Measurements from ENCODE around the gene CCDC102B.
"Not testable (repeated sequence)": the region's sequence is repeated elsewhere in the genome, so short reads cannot be mapped to it uniquely, and the experiment has no call there.

CCDC102B gene

DNA sequence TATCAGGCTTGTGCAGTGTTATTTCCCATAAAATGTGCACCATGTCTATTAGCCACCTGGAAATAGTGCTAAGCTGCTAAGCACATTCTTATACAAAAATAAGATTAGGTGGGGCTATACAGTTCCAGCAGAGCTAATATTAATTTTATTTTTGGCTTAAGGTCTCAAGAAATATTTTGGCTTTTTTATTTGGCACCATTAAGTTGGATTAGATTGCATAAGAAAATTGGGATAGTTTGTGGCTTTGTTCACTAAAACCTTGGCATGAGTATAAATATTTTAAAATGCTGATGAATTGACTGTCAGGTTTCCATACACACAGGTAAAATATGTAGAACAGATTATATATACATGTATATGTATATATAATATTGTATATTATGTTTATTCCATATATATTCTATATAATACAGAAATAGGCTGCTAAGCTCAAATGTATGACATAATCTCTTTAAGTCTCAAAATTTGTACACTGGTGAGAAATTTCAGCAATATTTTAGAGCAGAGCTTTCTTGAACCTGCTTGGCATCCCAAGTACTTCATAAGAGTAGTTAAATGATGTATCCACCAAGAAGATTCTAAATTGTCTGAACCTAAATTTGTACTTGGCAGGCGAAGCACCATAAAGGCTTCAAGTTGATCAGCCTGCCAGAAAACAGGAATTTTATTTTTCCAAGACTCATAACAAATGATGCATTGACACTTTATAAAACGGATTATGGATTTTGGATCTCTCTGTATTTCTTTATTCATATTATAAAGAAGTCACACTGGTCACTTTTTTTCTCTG is 32.6 kb downstream of the CCDC102B start:
- DNase-seq = no peak

DNA sequence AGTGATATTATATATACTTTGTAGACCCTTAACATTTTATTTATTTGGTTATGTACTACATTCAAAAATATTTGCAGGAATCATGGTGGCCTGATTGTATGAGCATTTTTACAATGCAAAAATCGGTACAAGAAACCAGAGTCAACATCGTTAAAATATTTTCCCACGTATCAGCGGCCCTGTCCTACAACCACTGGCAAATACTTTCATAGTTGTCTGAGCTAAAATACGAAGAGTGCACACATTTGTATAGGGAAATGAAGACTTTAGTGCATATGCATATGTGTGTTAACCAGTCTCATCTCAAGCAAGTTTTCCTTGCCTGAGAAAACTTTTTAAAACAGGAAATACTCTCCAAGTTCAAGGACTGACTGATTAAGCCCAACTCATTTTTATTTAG is 35.9 kb downstream of the CCDC102B start:
- DNase-seq = no peak

DNA sequence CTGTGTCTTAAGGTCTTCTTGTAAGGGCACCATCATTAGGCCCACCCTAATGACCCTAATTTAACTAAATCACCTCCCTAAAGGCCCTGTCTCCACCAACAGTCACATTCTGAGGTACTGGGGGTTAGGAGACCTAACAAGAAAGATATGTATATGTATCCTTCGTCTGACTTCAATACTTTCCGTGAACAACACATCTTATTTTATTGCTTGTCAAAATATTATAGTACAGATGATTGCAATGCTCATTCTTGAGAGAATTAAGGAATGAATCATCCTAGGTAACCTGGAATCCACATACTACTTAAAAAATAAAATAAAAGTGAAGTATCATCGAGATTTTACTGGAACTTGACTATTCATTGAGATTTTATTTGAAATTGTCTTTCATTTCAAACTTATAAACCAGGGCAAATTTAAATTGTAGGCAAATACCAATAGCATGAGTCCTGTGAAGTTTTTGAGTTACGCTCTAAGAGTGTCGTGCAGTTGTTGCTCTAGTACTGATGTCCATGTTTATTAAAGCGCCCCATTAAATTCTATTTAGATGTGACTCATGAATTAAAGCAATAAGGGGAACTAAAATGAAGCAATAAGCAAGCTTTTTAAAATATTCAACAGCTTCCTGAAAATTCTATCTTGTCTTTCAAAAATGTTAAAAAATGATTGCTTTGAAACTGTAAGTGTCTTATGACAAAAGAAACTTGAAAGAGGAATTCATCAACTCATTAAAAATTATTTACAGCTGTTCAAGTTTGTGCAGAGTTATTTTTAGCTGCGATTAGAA is 40.0 kb downstream of the CCDC102B start:
- peak; percentile 20 to 24 for DNase-seq

- DNase-seq = no peak
These were observed 41.8 kb downstream of the CCDC102B start for GRCh38 chr18:68839701-68840100.

DNA sequence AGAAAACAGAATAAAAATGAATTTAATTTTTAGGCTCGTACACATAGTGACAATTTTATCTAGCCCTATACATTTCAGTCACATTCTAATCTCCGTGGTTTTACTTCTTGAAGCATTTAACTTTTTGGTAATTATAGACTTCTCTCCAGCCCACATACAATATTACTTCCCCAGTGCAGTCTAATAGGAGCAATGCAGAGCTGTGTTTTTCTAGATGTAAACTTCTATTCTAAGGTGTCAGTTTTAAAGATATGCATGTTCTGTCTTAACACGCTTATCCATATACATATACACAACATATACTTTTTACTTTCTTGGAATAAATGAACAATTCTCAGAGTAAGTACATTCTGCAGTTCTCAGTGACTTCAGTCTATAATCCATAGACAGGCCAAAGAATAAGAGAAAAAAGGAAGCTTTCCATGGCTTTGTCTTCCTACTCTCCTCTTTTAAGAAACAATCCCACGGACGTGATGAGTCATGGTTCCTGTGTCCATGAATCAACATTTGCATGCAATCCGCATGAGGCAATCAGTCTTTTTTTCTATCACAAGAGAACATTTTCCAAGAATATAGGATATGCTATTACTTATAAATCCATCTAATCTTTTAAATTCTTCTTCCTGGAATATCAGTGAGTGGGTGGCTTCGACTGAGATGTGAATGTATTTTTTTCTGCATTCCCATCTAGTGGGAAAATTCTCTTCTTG is 42.8 kb downstream of the CCDC102B start:
- peak; percentile 38 for DNase-seq

- no peak for DNase-seq
These were observed 43.4 kb downstream of the CCDC102B start for GRCh38 chr18:68841301-68841700.

- DNase-seq = no peak
These were observed 45.1 kb downstream of the CCDC102B start for GRCh38 chr18:68842951-68843350.

GRCh38 chr18:68843473-68844089 is 45.7 kb downstream of the CCDC102B start:
- peak; percentile 2 to 16 for DNase-seq

DNA sequence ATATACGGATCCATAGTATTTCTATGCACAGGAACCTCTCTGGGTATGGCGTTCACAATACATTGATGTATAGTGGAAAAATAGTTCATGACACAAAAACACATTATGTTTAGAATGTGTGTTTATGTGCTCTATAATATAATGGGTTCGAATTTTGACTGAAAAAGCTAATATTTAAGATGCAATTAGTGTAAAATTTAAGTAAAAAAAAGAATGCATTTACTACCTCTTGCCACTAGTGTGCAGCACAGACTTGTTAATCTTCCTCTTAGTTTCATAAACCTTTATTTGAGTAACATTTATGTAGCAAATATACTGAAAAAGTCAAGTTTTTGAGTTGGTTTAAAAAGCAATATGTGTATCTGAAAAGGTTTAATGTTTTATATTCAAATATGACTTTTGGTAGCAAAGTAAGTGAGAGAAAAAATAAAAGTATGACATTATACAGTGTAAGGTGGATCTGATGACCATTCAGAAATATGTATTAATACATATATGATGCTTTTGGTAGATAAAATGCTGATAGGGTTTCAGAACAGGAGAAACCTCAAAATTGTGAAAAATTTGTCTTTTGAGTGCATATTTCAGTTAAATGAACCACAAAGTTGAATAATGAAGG is 49.4 kb downstream of the CCDC102B start:
- DNase-seq = peak; percentile 75 to 80

DNA sequence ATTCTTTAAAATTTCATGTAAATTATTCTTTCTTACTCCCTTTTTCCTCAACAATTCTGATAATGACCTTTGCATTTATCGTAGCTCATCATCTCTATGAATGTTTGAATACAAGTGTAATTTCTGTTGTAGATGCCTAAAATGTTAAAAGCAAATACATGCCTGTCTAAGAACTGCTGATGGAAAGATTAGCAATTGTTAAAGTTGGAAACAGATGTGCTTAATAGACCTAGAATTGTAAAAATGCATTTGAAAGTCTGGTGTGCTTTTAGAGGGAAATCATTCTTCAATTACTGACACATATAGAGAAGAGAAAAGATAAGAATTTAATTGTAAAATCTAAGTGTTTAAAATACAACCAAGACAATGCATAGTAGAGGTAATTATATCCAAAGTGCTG is 50.4 kb downstream of the CCDC102B start:
- DNase-seq = no peak

DNA sequence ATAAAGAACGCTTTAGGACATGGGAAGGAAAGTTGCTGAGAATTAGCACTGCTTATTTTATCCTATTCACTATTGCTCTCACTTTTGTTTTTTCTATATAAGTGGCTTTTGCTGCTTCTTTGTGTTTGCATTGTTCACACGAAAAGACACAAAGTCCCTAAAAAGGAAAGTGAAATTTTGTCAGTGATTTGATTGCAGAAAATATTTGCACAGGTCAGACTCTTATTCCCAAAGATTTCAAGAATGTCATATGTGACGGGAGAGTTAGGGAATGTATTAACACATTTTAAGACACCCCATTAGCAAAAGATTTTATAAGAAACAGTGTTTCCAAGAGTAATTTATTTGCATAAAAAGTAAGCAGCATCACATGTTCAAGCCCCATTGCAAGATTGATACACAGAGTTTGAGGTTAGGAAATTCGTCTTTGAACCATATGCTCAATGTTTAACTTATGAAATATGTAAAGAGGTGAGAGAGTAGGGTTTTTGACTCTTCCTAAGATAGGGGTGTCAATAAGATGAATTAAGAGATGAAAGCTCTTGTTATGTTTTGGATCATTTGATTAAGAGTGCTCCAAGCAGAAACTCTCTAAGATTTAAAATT is 57.0 kb downstream of the CCDC102B start:
- no peak for DNase-seq

GRCh38 chr18:68855491-68855890 is 57.6 kb downstream of the CCDC102B start:
- DNase-seq = no peak

DNA sequence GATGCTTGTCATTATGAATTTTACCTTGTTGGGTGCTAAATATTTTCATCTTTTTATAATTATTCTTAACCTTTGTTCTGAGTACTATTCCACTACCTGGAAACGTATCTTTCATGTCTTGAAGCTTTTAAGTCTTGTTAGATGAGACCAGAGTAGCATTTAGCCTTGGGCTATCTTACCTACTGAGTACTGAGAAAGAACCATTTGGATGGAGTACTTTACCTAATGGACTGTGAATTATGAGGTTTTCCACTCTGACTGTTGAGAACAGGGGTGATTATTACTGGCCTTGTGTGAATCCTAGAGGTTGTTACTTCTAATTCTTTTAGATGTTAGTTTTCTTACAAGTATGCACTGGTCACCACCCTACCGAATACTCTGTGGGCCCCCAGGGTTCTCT is 63.5 kb downstream of the CCDC102B start:
- DNase-seq = no peak

GRCh38 chr18:68865021-68865420 is 67.1 kb downstream of the CCDC102B start:
- DNase-seq = no peak

DNA sequence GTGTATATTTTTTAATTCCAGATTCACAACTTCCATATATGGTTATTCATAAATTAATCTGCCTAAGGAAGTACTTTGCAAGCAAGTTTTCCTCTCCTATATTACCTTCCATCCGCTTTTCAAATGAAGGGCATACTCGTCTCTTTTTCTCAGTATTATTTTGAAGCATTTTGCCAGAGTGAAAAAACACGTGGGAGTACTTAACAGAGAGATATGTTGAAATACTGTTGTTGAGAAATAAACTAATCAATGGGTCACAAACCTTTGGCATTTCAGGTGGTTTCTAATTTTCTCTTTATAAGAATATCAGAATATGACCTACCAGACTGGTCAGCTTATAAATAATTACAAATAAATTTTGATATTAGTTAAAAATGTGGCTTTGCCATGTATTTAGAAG is 67.6 kb downstream of the CCDC102B start:
- DNase-seq = no peak

- no peak for DNase-seq
These were observed 75.1 kb downstream of the CCDC102B start for GRCh38 chr18:68873003-68873402.

DNA sequence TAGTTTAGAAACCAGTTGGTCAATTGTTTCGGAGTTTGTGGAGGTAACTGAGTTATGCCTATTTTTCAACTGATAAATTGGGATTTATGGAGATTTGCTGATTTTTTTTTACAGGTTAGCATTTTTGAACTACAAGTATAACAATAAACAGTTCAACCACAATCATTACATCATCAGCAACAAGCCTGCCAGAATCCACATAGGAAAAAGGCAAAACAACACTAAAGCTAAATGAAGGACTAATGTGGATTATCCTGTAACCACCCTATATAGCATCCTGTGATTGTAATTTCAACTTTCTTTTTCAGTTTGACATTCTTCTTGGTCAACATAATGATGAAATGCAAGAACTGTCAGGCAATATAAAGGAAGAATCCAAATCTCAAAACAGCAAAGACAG is 76.5 kb downstream of the CCDC102B start:
- no peak for DNase-seq

GRCh38 chr18:68879947-68880346 is 82.1 kb downstream of the CCDC102B start:
- not testable (repeated sequence) for DNase-seq

- DNase-seq = no peak
These were observed 89.5 kb downstream of the CCDC102B start for GRCh38 chr18:68887410-68887809.

- DNase-seq = no peak
These were observed 95.5 kb downstream of the CCDC102B start for GRCh38 chr18:68893354-68893753.

GRCh38 chr18:68897286-68897685 is 99.4 kb downstream of the CCDC102B start:
- no peak for DNase-seq

DNA sequence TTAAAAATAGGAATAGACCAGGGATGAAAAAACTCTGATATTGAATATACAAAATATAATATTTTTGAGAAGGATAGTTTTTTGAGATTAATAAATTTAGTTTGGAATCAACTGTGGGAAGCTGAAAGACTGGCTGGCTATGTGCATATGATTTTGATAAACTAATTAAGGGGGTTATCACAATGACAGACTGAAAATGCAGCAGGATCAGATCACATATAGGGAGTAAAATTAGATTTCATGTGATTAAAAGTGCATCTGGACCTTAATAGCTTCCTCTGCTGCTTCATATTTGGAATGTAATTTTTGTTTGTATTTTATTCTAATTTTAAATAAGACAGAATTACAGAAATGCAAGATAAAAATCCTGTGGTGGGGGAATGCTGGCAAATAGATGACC is 111.7 kb downstream of the CCDC102B start:
- DNase-seq = no peak

Measured in Kasumi-1 (cell line).